BLaER1 (cell line): ENCODE results near the gene TAPT1.
"Not testable (repeated sequence)": the region's sequence is repeated elsewhere in the genome, so short reads cannot be mapped to it uniquely, and the experiment has no call there.

ENCODE experiments used
- H3K27ac ChIP-seq: shearing (Covaris generic); formaldehyde crosslinking; 2 replicates; pipeline ENCODE4 v1.8.1; 2022
- H3K27me3 ChIP-seq: shearing (Covaris generic); formaldehyde crosslinking; 2 replicates; pipeline ENCODE4 v1.8.1; 2022
- H3K36me3 ChIP-seq: shearing (Covaris generic); formaldehyde crosslinking; 2 replicates; pipeline ENCODE4 v1.8.1; 2022
- H3K4me1 ChIP-seq: shearing (Covaris generic); formaldehyde crosslinking; 2 replicates; pipeline ENCODE4 v1.8.1; 2022
- H3K4me2 ChIP-seq: shearing (Covaris generic); formaldehyde crosslinking; 2 replicates; pipeline ENCODE4 v1.8.1; 2022
- H3K4me3 ChIP-seq: shearing (Covaris generic); formaldehyde crosslinking; 2 replicates; pipeline ENCODE4 v1.8.1; 2022
- H3K9ac ChIP-seq: shearing (Covaris generic); formaldehyde crosslinking; 2 replicates; pipeline ENCODE4 v1.8.1; 2022
- H3K9me3 ChIP-seq: shearing (Covaris generic); formaldehyde crosslinking; 2 replicates; pipeline ENCODE4 v1.8.1; 2022
- H4K20me1 ChIP-seq: shearing (Covaris generic); formaldehyde crosslinking; 2 replicates; pipeline ENCODE4 v1.8.1; 2022
- Cebpa-rat ChIP-seq: shearing (Covaris generic); IDR thresholded peaks from 2 replicates; pipeline ENCODE4 v1.8.1; 2022

Gene TAPT1

GRCh38 chr4:16165931-16166330, 60.3 kb downstream of the TAPT1 start:
- TF ChIP-seq Cebpa-rat: no peak
- Histone ChIP-seq H3K9me3 (no peaks in the 10 kb centered on the region), H3K27ac (no peak overlapping the region), H3K4me2 (no peak overlapping the region), H3K36me3 (peaks cover 74% of the 10 kb centered on the region), H3K27me3 (no peaks in the 10 kb centered on the region), H3K4me1 (no peaks in the 10 kb centered on the region), H3K9ac (no peak overlapping the region), H3K4me3 (no peak overlapping the region), H4K20me1 (no peaks in the 10 kb centered on the region)

DNA sequence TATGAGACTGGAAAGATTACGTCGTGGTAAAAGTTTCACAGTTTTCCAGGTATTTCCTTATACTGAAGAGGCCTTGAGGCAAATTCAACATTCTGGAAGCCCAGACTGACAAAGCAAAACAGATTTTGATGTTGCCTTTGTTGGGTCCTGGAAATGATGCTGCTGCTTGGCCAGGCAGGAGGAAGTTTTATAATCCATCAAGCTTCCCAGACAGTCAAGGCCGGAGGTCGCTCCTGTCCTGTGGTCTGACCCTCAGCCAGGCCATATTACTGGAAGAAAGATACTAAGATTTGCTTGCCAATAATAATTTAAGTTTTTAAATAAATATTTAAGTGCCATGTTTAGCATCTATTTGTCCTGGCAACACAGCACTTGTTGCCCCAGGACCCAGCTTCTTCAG, 63.4 kb downstream of the TAPT1 start:
- Histone ChIP-seq H3K4me3 (no peak overlapping the region), H4K20me1 (no peaks in the 10 kb centered on the region), H3K4me1 (no peaks in the 10 kb centered on the region), H3K9ac (no peak overlapping the region), H3K9me3 (no peaks in the 10 kb centered on the region), H3K36me3 (peaks cover 45% of the 10 kb centered on the region), H3K27ac (no peak overlapping the region), H3K4me2 (no peak overlapping the region), H3K27me3 (no peaks in the 10 kb centered on the region)
- TF ChIP-seq Cebpa-rat: no peak

GRCh38 chr4:16161851-16162408, 64.3 kb downstream of the TAPT1 start:
- TF ChIP-seq Cebpa-rat: no peak
- Histone ChIP-seq H3K4me2 (no peak overlapping the region), H3K4me1 (no peaks in the 10 kb centered on the region), H3K27me3 (no peaks in the 10 kb centered on the region), H3K9me3 (no peaks in the 10 kb centered on the region), H3K9ac (no peak overlapping the region), H4K20me1 (no peaks in the 10 kb centered on the region), H3K4me3 (no peak overlapping the region), H3K27ac (no peak overlapping the region), H3K36me3 (peaks cover 41% of the 10 kb centered on the region)

GRCh38 chr4:16160457-16160856, 65.8 kb downstream of the TAPT1 start:
- no peaks in the 10 kb centered on the region for H3K4me1 ChIP-seq
- H3K27ac ChIP-seq: no peak overlapping the region
- H4K20me1 ChIP-seq: no peaks in the 10 kb centered on the region
- H3K27me3 ChIP-seq: no peaks in the 10 kb centered on the region
- H3K9ac ChIP-seq: no peak overlapping the region
- no peak for TF ChIP-seq Cebpa-rat
- H3K4me2 ChIP-seq: no peak overlapping the region
- H3K9me3 ChIP-seq: no peaks in the 10 kb centered on the region
- H3K36me3 ChIP-seq: peaks cover 27% of the 10 kb centered on the region
- H3K4me3 ChIP-seq: no peak overlapping the region

DNA sequence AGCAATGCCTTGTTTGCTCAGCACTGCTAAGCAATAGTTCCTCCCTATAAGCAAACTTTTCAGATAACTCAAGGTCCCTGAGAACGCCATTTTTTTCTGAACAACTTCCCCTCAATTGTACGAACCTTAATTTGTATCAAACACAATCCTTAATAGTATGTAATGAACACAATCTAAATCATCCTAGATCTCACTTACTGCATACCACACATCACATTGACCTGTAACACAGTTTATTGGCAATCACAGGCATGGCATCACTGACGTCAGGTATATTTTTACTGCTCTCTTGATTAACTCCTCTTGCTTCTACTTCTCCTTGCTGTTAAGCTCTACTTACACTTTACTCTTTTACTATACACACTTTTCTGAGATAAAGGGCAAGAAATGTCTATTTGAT, 67.0 kb downstream of the TAPT1 start:
- no peak for TF ChIP-seq Cebpa-rat
- H3K36me3 ChIP-seq: peaks cover 16% of the 10 kb centered on the region
- no peaks in the 10 kb centered on the region for H3K27me3 ChIP-seq
- H4K20me1 ChIP-seq: no peaks in the 10 kb centered on the region
- no peak overlapping the region for H3K4me2 ChIP-seq
- no peak overlapping the region for H3K9ac ChIP-seq
- no peak overlapping the region for H3K27ac ChIP-seq
- H3K4me3 ChIP-seq: no peak overlapping the region
- no peaks in the 10 kb centered on the region for H3K9me3 ChIP-seq
- H3K4me1 ChIP-seq: no peaks in the 10 kb centered on the region

DNA sequence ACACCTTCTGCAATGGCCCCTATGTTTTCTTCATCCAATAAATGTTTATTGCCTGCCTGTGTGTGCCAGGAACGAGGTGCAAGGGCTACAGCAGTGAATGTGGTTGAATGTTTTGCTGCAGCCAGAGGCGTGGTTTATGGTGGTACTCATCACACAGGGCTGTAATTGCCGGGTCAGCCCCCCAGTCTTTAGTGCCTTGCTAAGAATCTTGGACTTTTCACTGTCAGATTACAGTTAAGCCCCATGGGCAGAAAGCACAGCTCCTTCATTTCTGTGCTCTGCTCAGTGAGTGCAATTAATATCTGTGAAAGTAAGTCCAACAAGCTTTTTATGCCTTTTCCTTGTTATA, 67.8 kb downstream of the TAPT1 start:
- no peaks in the 10 kb centered on the region for H4K20me1 ChIP-seq
- H3K9ac ChIP-seq: no peak overlapping the region
- H3K36me3 ChIP-seq: peaks cover 8% of the 10 kb centered on the region
- H3K27me3 ChIP-seq: no peaks in the 10 kb centered on the region
- H3K4me2 ChIP-seq: no peak overlapping the region
- H3K27ac ChIP-seq: no peak overlapping the region
- TF ChIP-seq Cebpa-rat: no peak
- no peaks in the 10 kb centered on the region for H3K9me3 ChIP-seq
- no peaks in the 10 kb centered on the region for H3K4me1 ChIP-seq
- no peak overlapping the region for H3K4me3 ChIP-seq

- H3K9me3 ChIP-seq: no peaks in the 10 kb centered on the region
- peaks cover 2% of the 10 kb centered on the region for H3K36me3 ChIP-seq
- TF ChIP-seq Cebpa-rat: no peak
- H3K27me3 ChIP-seq: no peaks in the 10 kb centered on the region
- H3K4me3 ChIP-seq: no peak overlapping the region
- H3K4me1 ChIP-seq: no peaks in the 10 kb centered on the region
- no peaks in the 10 kb centered on the region for H4K20me1 ChIP-seq
- no peak overlapping the region for H3K27ac ChIP-seq
- H3K9ac ChIP-seq: no peak overlapping the region
- no peak overlapping the region for H3K4me2 ChIP-seq
These were observed 68.4 kb downstream of the TAPT1 start for GRCh38 chr4:16157609-16158503.

DNA sequence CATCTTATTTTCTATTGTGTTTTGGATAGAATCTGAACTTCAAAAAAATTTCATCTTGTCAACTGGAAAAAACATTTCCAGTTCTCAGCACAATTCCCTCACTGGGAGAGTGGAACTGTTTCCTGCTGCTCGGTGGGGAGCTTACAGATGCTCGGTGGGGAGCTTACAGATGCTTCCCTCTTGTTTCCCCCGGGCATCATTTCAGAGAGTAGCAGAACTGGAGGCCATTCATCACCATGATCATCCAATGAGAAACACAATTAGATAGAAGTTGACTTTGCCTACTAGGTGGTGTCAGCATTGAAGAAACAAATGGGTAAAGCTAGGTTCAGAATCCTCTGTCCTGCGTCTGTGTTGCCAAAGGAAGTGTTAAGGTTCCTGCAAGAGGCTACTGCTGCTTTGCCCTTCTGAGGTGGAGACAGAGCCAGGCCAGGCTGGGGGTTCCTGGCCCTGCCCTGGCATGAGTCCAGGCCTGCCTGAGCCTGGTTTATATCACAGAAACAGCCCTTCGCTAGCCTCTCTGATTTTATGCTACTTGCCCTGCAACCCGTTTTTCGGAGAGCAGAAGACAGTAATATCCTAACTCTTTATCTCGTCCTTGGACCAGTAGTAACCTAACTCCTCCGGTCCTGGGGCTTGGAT, 70.6 kb downstream of the TAPT1 start:
- Histone ChIP-seq H3K27ac (no peak overlapping the region), H3K4me2 (no peak overlapping the region), H3K9ac (no peak overlapping the region), H3K9me3 (no peaks in the 10 kb centered on the region), H4K20me1 (no peaks in the 10 kb centered on the region), H3K36me3 (no peaks in the 10 kb centered on the region), H3K4me3 (no peak overlapping the region), H3K4me1 (no peaks in the 10 kb centered on the region), H3K27me3 (no peaks in the 10 kb centered on the region)
- TF ChIP-seq Cebpa-rat: no peak

GRCh38 chr4:16154451-16154850, 71.8 kb downstream of the TAPT1 start:
- Histone ChIP-seq H3K9ac (no peak overlapping the region), H3K27ac (no peak overlapping the region), H3K4me1 (no peaks in the 10 kb centered on the region), H3K27me3 (no peaks in the 10 kb centered on the region), H3K9me3 (no peaks in the 10 kb centered on the region), H3K36me3 (no peaks in the 10 kb centered on the region), H3K4me3 (no peak overlapping the region), H3K4me2 (no peak overlapping the region), H4K20me1 (no peaks in the 10 kb centered on the region)
- TF ChIP-seq Cebpa-rat: no peak

GRCh38 chr4:16150716-16151115, 75.6 kb downstream of the TAPT1 start:
- no peak for TF ChIP-seq Cebpa-rat
- peaks cover 17% of the 10 kb centered on the region for H3K9me3 ChIP-seq
- no peak overlapping the region for H3K4me2 ChIP-seq
- no peak overlapping the region for H3K27ac ChIP-seq
- no peaks in the 10 kb centered on the region for H3K4me1 ChIP-seq
- no peak overlapping the region for H3K9ac ChIP-seq
- H3K27me3 ChIP-seq: no peaks in the 10 kb centered on the region
- no peaks in the 10 kb centered on the region for H3K36me3 ChIP-seq
- H3K4me3 ChIP-seq: no peak overlapping the region
- no peaks in the 10 kb centered on the region for H4K20me1 ChIP-seq

DNA sequence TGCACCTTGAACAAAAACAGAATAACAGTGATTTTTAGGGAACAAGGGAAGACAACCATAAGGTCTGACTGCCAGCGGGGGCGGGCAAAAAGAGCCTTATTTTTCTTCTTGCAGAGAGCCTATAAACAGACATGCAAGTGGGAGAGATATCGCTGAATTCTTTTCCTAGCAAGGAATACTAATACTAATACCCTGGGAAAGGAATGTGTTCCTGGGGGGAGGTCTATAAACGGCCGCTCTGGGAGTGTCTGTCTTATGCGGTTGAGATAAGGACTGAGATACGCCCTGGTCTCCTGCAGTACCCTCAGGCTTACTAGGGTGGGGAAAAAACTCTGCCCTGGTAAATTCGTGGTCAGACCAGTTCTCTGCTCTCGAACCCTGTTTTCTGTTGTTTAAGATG, 81.4 kb downstream of the TAPT1 start:
- H3K27ac ChIP-seq, H4K20me1 ChIP-seq, H3K4me1 ChIP-seq, H3K27me3 ChIP-seq, H3K4me3 ChIP-seq, H3K9ac ChIP-seq, H3K4me2 ChIP-seq, H3K36me3 ChIP-seq: not testable (repeated sequence)
- peaks cover 56% of the 10 kb centered on the region for H3K9me3 ChIP-seq
